Endodermal cell (in vitro differentiated cells): Measurements from ENCODE around the gene MRPL14. TPM values are rescaled to one million over a fixed set of nuclear protein-coding genes. Genes with fewer than 3 reads are reported as not detected.

Experiments used
- DNase-seq: peaks from one replicate; pipeline ENCODE4 v3.0.0-alpha.2; 2017
- H3K27ac ChIP-seq: 2 replicates; pipeline ENCODE4 v1.5.1; 2013; ENCODE audit warnings: mild to moderate bottlenecking, low read depth, low read length, moderate library complexity
- H3K27me3 ChIP-seq: 2 replicates; pipeline ENCODE4 v1.6.1; 2013; ENCODE audit warnings: mild to moderate bottlenecking, low read length, moderate library complexity; ENCODE audit not compliant: insufficient read depth, control insufficient read depth, poor library complexity, severe bottlenecking
- H3K36me3 ChIP-seq: 2 replicates; pipeline ENCODE4 v1.7.0; 2013; ENCODE audit warnings: mild to moderate bottlenecking, low read length, moderate library complexity; ENCODE audit not compliant: control insufficient read depth, insufficient read depth
- H3K4me1 ChIP-seq: one replicate; pipeline ENCODE4 v1.7.0; 2013; ENCODE audit warnings: low read length; ENCODE audit not compliant: control insufficient read depth, insufficient read depth
- H3K4me3 ChIP-seq: 2 replicates; pipeline ENCODE4 v1.5.1; 2013; ENCODE audit warnings: mild to moderate bottlenecking, low read length, moderate library complexity
- H3K9ac ChIP-seq: 2 replicates; pipeline ENCODE4 v1.6.1; 2013; ENCODE audit warnings: mild to moderate bottlenecking, low read length, moderate library complexity; ENCODE audit not compliant: poor library complexity, severe bottlenecking; ENCODE audit errors: extremely low read depth
- H3K9me3 ChIP-seq: 2 replicates; pipeline ENCODE4 v1.6.1; 2013; ENCODE audit warnings: mild to moderate bottlenecking, low read length, moderate library complexity; ENCODE audit not compliant: control insufficient read depth
- H3K27ac Mint-ChIP-seq: 2 replicates; pipeline ENCODE4 v1.8.0; 2020; ENCODE audit warnings: mixed read lengths
- H3K27me3 Mint-ChIP-seq: 2 replicates; pipeline ENCODE4 v1.8.0; 2021; ENCODE audit warnings: mild to moderate bottlenecking, mixed read lengths; ENCODE audit not compliant: insufficient read depth
- H3K36me3 Mint-ChIP-seq: 2 replicates; pipeline ENCODE4 v1.8.0; 2020; ENCODE audit warnings: low read depth, mixed read lengths
- H3K4me1 Mint-ChIP-seq: 2 replicates; pipeline ENCODE4 v1.8.0; 2020; ENCODE audit warnings: mixed read lengths
- H3K4me3 Mint-ChIP-seq: 2 replicates; pipeline ENCODE4 v1.8.0; 2020; ENCODE audit warnings: mild to moderate bottlenecking, moderate library complexity, mixed read lengths
- H3K9me3 Mint-ChIP-seq: 2 replicates; pipeline ENCODE4 v1.8.0; 2020; ENCODE audit warnings: mild to moderate bottlenecking, mixed read lengths
- WGBS, 2 experiments: methylation state at CpG; one replicate each; pipeline versions ENCODE4 v1.1.5 to v1.1.7; 2013; ENCODE audit warnings: missing lambda C conversion rate in 2 of 2, mixed read lengths in 1 of 2; ENCODE audit not compliant: insufficient coverage in 1 of 2, insufficient read length in 1 of 2; 5-methylcytosine and 5-hydroxymethylcytosine counted together
- total RNA-seq, 2 donors: library from RNA; stranded (reverse); fragmentation: NEBNext Ultra II Directional in 1 of 2; extraction: Animal tissue kit (Norgen Biotek cat#: 25700) in 1 of 2; gene quantifications; 2 replicates in 1 of 2; 3 replicates in 1 of 2; pipeline ENCODE4 v1.2.1, GENCODE V29; 2021
- TF ChIP-seq, protein P1 (sequence below): fragments of 200-600 bp; sonication (generic); conservative IDR thresholded peaks from 2 replicates; pipeline ENCODE4 v1.5.0; 2021; ENCODE audit warnings: antibody characterized with exemption, mild to moderate bottlenecking

The MRPL14 gene
- total RNA-seq, 2 donors from 2014 or later: 66.5 to 69.6 TPM

DNA sequence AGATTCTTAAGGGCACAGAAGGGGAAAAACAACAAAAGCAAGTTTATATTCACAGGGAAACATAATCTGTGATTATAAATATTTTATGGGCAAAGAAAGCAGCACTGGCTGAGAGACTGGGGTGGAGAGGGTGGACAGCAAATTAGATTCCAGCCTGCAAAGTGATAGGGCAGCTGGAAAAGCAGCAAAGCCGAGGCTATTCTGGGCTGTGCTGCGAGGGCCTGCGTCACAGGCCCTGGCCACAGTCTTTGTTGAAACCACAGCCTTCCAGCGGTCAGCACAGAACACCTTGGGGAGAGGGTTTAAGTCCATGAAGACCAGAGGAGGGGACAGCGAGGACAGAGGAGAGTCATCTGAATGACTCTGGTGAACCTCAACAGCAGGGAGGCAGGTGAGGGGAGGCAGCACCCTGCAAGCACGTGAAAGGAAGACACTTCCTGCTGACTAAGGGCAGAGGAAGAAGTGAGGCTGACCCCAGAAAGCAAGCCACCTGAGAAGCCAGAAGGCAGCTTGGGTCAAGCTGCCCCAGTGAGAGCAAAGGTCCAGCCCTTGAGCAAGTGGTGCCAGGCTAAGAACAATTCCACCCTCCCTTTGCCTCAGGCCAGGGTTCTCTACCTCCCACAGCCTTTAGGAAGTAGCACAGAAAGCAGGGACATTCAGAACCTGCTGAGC, 17.1 kb downstream of the MRPL14 start:
- no peaks in the 10 kb centered on the region for H3K4me1 ChIP-seq
- H3K9me3 ChIP-seq: no peaks in the 10 kb centered on the region
- H3K27ac ChIP-seq: no peak overlapping the region
- WGBS, 2 experiments: 92 to 98% methylated on average over 6 of the region's 6 CpGs
- no peak overlapping the region for H3K4me3 Mint-ChIP-seq
- H3K27ac Mint-ChIP-seq: peak overlapping the region; percentile 49
- TF ChIP-seq, protein P1, sequence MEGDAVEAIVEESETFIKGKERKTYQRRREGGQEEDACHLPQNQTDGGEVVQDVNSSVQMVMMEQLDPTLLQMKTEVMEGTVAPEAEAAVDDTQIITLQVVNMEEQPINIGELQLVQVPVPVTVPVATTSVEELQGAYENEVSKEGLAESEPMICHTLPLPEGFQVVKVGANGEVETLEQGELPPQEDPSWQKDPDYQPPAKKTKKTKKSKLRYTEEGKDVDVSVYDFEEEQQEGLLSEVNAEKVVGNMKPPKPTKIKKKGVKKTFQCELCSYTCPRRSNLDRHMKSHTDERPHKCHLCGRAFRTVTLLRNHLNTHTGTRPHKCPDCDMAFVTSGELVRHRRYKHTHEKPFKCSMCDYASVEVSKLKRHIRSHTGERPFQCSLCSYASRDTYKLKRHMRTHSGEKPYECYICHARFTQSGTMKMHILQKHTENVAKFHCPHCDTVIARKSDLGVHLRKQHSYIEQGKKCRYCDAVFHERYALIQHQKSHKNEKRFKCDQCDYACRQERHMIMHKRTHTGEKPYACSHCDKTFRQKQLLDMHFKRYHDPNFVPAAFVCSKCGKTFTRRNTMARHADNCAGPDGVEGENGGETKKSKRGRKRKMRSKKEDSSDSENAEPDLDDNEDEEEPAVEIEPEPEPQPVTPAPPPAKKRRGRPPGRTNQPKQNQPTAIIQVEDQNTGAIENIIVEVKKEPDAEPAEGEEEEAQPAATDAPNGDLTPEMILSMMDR: no peak
- H3K36me3 Mint-ChIP-seq: peaks cover 78% of the 10 kb centered on the region
- no peaks in the 10 kb centered on the region for H3K9me3 Mint-ChIP-seq
- no peaks in the 10 kb centered on the region for H3K4me1 Mint-ChIP-seq
- H3K36me3 ChIP-seq: peaks cover 89% of the 10 kb centered on the region
- DNase-seq: no peak
- H3K27me3 Mint-ChIP-seq: no peaks in the 10 kb centered on the region
- H3K4me3 ChIP-seq: no peak overlapping the region
- no peak overlapping the region for H3K9ac ChIP-seq
- H3K27me3 ChIP-seq: no peaks in the 10 kb centered on the region

DNA sequence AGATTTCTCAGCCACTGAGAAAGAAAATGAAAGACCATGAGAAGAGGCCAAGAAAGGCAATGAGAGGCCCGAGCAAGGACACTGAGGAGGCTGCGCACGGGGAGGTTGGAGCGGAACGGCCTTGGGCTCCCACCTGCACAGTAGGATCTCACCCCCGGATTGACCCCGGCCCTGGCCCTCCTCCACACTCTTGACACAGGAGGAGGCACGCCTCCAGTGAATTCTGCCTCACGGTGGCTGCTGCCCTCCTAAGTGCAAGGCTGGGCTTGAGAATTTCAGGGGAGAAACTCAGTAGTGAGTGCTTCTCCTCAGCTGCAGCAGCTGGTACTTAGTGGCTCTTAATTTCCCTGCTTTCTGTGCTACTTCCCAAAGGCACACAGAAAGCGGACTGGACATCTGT, 18.0 kb downstream of the MRPL14 start:
- Histone ChIP-seq H3K4me1 (no peaks in the 10 kb centered on the region), H3K27ac (no peak overlapping the region), H3K9ac (no peak overlapping the region), H3K36me3 (peaks cover 88% of the 10 kb centered on the region), H3K4me3 (no peak overlapping the region), H3K9me3 (no peaks in the 10 kb centered on the region), H3K27me3 (no peaks in the 10 kb centered on the region)
- Mint-ChIP-seq H3K27me3 (no peaks in the 10 kb centered on the region), H3K27ac (no peak overlapping the region), H3K4me3 (no peak overlapping the region), H3K4me1 (no peaks in the 10 kb centered on the region), H3K9me3 (no peaks in the 10 kb centered on the region), H3K36me3 (peaks cover 84% of the 10 kb centered on the region)
- TF ChIP-seq, protein P1: no peak
- 95 to 96% methylated on average over 10 of the region's 10 CpGs for WGBS, 2 experiments
- no peak for DNase-seq

DNA sequence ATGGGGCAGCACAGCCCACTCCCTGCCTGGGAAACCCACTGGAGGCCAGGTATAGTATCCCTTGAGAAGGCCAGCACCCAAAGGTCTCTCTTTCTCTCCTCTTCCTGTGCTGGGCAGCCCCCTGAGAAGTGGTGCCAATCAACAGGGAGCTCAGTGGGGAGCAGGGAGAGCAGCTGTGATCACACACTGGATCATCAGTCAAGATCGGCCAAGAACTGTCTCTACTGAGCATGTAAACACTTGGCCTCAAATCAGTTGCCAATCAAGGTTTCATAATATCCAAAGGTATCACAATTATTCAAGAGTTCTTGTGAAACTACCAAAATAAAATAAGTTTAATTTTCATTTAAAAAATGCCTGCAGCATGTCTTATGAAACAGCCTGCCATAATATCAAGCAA, 18.8 kb downstream of the MRPL14 start:
- Histone ChIP-seq H3K4me3 (no peak overlapping the region), H3K27ac (no peak overlapping the region), H3K36me3 (peaks cover 88% of the 10 kb centered on the region), H3K4me1 (no peaks in the 10 kb centered on the region), H3K27me3 (no peaks in the 10 kb centered on the region), H3K9ac (no peak overlapping the region), H3K9me3 (no peaks in the 10 kb centered on the region)
- peaks cover 84% of the 10 kb centered on the region for H3K36me3 Mint-ChIP-seq
- no peaks in the 10 kb centered on the region for H3K27me3 Mint-ChIP-seq
- H3K27ac Mint-ChIP-seq: no peak overlapping the region
- H3K4me3 Mint-ChIP-seq: no peak overlapping the region
- no peak for DNase-seq
- WGBS, 2 experiments: 88 to 92% methylated on average over 1 of the region's 1 CpG
- H3K9me3 Mint-ChIP-seq: no peaks in the 10 kb centered on the region
- TF ChIP-seq, protein P1: no peak
- H3K4me1 Mint-ChIP-seq: no peaks in the 10 kb centered on the region
